K562 treated with DMSO at 1 percent for 24 hours (cell line): ENCODE results near the gene FOLR2. TPM values are rescaled to one million over a fixed set of nuclear protein-coding genes. Genes with fewer than 3 reads are reported as not detected.

Experiments
- total RNA-seq: library from RNA; unstranded; fragments of 300-600 nt; gene quantifications from 2 replicates; pipeline ENCODE4 v1.2.3, GENCODE V29; 2022; ENCODE audit warnings: low read depth; ENCODE audit not compliant: insufficient read depth

Gene FOLR2
- total RNA-seq: not detected in 2 replicates

GRCh38 chr11:72216638-72217037 lies at the start of gene FOLR2:
FOLR2 (plus strand) TSS chr11:72216794; CDS start chr11:72218585, 1,791 bp downstream.

DNA sequence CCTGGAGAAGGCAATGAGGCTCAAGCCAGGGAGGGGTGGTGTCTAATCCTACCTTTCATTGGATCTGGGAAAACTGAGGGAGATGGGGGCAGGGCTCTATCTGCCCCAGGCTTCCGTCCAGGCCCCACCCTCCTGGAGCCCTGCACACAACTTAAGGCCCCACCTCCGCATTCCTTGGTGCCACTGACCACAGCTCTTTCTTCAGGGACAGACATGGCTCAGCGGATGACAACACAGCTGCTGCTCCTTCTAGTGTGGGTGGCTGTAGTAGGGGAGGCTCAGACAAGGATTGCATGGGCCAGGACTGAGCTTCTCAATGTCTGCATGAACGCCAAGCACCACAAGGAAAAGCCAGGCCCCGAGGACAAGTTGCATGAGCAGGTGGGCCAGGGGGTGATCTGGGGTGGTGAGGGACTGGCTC lies 24.6 kb upstream of the FOLR2 start, which contains the start of gene FOLR1:
FOLR1 (plus strand) TSS at position 180 of the 421 bp plus-strand sequence; CDS start at position 214, 34 bp downstream.

DNA sequence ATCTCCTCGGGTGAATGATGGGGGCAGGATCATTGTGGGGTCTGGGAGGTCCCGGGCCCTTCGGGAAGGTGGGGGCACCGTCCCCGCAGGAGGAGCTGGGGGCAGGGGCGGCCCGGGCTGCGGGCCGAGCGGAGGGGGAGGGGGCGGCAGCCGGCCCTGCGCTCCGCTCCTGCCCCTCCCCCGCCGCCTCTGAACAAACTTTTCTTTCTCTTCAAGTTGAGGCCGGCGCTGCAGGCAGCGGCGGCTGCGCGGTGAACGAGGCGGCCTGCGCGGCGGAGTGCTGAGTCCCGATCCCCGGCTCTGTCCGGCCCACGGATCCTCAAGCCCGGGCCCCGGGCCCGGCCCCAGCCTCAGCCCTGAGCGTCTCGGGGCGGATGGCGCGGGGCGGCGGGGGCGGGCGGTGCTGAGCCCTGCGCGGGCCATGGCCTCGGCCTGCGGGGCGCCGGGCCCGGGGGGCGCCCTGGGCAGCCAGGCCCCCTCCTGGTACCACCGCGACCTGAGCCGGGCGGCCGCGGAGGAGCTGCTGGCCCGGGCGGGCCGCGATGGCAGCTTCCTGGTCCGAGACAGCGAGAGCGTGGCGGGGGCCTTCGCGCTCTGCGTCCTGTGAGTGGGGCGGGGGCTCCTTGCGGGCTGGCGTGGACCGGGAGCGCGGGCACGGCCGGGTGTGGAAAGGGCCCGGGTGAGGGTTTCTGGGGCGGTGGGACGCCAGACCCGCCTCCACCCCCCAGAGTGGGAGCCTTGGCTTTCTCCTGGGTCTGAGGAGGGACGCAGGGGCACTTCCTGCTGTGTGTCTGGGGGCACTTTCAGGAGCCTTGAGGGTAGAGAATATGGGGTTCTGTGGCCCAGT lies 8.2 kb downstream of the FOLR2 start, which contains the start of gene INPPL1:
INPPL1 (plus strand) TSS at position 204 of the 847 bp plus-strand sequence; CDS start at position 422, 218 bp downstream.

DNA sequence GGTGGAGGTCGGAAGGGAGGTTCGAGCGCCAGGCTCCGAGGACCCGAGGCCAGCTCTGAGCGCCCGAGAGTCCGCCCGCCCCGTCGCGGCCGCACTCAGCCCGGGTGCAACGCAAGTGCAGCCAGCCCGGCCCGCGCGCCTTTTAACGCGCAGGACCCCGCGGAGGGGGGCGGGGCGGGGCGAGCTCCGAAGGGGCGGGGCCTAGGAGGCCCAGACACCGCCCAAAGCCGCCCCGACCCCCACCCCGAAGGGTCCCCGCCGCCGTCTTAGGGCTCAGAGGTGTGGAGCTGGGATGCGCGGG lies 27.4 kb downstream of the FOLR2 start, which contains the start of gene PHOX2A:
PHOX2A (minus strand) TSS at position 117 of the 301 bp plus-strand sequence. CDS start 172 bp downstream, outside the sequence.

Other genes with a start within 250 kb of the FOLR2 start
- 9.8 and 10.9 TPM in 2 replicates for gene IL18BP, start 217.9 kb upstream of the FOLR2 start, total RNA-seq
- 142 and 143 TPM in 2 replicates for gene NUMA1, start 136.3 kb upstream of the FOLR2 start, total RNA-seq
- 4.6 and 6.9 TPM in 2 replicates for gene LRRC51, start 135.9 kb upstream of the FOLR2 start, total RNA-seq
- gene LAMTOR1, start 113.5 kb upstream of the FOLR2 start, total RNA-seq: 95.2 and 103 TPM in 2 replicates
- gene TOMT, start 110.9 kb upstream of the FOLR2 start, total RNA-seq: not detected in 2 replicates
- gene ANAPC15, start 104.1 kb upstream of the FOLR2 start, total RNA-seq: 29.7 and 44.2 TPM in 2 replicates
- not detected in 2 replicates for gene FOLR3, start 81.1 kb upstream of the FOLR2 start, total RNA-seq
- 16.2 and 19.2 TPM in 2 replicates for gene FOLR1, start 24.7 kb upstream of the FOLR2 start, total RNA-seq
- gene INPPL1, start 8.0 kb downstream of the FOLR2 start, total RNA-seq: 111 and 118 TPM in 2 replicates
- gene PHOX2A, start 27.4 kb downstream of the FOLR2 start, total RNA-seq: not detected in 2 replicates
- gene CLPB, start 217.7 kb downstream of the FOLR2 start, total RNA-seq: 12.0 and 13.5 TPM in 2 replicates